Mesodermal cell (in vitro differentiated cells): Measurements from ENCODE around the gene LBX2.

ENCODE experiments used
- H3K27ac ChIP-seq: 2 replicates; pipeline ENCODE4 v1.7.0; 2013; ENCODE audit warnings: mild to moderate bottlenecking, low read depth, low read length, moderate library complexity; ENCODE audit not compliant: severe bottlenecking
- H3K36me3 ChIP-seq: 2 replicates; pipeline ENCODE4 v1.7.1; 2013; ENCODE audit warnings: mild to moderate bottlenecking, low read length, moderate library complexity; ENCODE audit not compliant: control insufficient read depth, insufficient read depth
- H3K4me1 ChIP-seq: one replicate; pipeline ENCODE4 v1.7.1; 2013; ENCODE audit warnings: mild to moderate bottlenecking, low read length; ENCODE audit not compliant: insufficient read depth, control insufficient read depth, poor library complexity, severe bottlenecking
- H3K4me3 ChIP-seq: 2 replicates; pipeline ENCODE4 v1.7.0; 2013; ENCODE audit warnings: low read length, control low read depth, mild to moderate bottlenecking; ENCODE audit not compliant: insufficient read depth, poor library complexity, severe bottlenecking; ENCODE audit errors: extremely low read depth
- H3K9me3 ChIP-seq: 2 replicates; pipeline ENCODE4 v1.7.1; 2013; ENCODE audit warnings: mild to moderate bottlenecking, low read length, moderate library complexity; ENCODE audit not compliant: control insufficient read depth
- WGBS, 2 experiments: methylation state at CpG; one replicate each; pipeline ENCODE4 v1.1.5; 2013; ENCODE audit warnings: missing lambda C conversion rate in 2 of 2; ENCODE audit not compliant: insufficient coverage in 2 of 2; 5-methylcytosine and 5-hydroxymethylcytosine counted together

The LBX2 gene

DNA sequence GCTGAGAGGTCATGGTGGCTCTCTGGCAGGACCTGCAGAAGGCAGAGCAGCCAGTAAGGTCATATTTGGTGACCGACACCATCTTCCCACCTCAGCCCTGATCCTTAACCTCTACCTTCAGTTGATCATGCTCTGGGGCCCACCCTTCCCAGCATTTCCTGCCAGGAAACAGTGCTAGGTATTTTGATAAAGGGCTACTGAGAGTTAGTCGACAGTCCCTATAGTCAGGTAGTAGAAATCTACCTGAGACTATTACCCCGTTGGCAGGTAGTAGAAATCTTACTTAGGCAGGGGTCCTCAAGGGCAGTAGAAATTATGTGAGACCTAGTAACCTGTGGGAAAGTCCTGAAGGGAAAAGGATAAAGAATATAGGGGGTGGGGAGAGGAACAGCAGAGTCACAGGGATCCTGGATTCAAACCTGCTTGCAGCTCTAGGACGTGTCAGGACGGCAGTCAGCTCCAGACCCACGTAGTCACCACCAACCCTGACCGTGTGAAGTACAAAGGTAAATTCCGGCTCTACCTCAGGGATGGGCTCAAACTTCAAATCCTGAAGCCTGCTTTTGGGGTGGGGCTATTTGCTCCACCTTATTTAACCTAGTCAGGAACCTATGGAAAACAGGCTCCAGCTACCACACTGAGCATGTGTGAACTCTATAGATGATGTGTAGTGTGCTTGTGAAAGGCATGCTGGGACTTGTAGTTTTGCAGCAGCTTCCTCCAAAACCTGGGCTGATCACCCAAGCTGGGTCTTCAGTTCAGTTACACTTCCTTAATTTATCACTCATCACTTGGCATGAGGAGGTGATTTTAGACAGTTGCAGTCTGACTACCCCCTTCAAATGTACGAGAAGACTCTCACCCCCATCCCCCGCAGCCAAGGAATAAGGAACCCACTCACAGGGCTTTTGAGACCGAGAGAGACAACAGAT lies 26.6 kb upstream of the LBX2 start, which contains the start of gene DQX1:
TSS of gene DQX1 (minus strand) at position 515 of the 932 bp plus-strand sequence. CDS start at position 13, 502 bp downstream.
- Histone ChIP-seq H3K4me1 (peaks cover 11% of the 10 kb centered on the region), H3K4me3 (no peak within 1 kb of the TSS), H3K27ac (no peak within 1 kb of the TSS), H3K36me3 (peaks cover 40% of the 10 kb centered on the region), H3K9me3 (no peaks in the 10 kb centered on the region)
- WGBS, 2 experiments, result 94 to 96% methylated on average over 8 to 9 of the region's 11 CpGs

DNA sequence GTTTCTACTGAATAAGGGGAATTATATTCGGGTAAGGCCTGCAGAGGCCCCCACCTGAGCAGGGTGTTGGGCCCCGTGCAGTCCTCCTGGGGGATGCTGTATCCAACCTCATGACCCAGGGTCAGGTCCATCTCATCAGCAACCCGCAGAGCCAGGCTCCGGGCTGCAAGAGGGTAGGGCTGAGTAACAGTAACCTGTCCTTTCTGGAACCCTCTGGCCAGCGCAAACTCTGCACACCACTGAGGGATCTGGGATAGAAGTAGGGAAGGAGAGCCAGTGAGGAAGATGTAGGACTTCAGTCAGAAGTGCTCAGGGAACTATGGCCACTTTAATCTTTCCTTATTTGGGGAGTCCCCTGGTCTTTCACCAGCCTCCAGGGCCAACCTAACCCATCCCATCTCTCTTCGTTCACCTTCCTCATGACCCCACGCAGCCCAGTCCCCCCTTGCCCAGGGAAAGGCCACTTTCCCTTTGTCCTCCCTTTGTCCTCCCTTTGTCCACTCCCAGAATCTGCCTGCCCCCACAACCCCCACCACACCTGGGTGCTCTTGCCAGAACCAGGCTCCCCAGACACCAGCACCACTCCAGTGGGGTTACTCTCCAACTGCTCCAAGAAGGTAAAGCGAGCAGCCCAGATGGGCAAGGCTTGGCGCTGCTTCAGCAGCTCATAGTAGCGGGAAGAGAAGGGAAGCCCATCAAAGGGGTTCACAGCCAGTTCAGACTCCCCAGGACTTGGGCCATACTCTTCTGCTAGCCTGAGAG lies 25.7 kb upstream of the LBX2 start:
- Histone ChIP-seq H3K4me3 (no peak overlapping the region), H3K36me3 (peaks cover 38% of the 10 kb centered on the region), H3K9me3 (no peaks in the 10 kb centered on the region), H3K27ac (no peak overlapping the region), H3K4me1 (peaks cover 8% of the 10 kb centered on the region)
- 92 to 97% methylated on average over 8 of the region's 10 CpGs for WGBS, 2 experiments

DNA sequence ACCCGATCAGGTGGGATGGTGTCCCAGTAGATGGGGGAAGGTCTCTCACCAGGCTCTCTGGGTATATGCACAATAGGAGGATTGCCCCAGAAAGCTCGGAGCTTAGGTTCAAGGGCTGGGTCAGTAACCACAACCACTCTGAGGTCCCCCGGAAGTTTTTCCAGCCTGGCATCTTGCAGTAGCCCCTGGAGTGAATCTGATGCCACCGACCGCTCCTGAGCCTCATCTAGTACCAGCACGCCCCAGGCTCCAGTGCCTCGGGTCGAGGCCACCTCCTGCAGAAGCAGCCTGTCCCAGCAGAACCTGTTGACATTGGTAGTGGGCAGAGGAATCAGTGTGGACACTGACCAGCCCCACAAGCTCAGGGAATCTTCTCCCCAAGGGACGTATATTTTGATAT lies 24.6 kb upstream of the LBX2 start:
- Histone ChIP-seq H3K36me3 (peaks cover 38% of the 10 kb centered on the region), H3K4me1 (peaks cover 8% of the 10 kb centered on the region), H3K4me3 (no peak overlapping the region), H3K27ac (no peak overlapping the region), H3K9me3 (no peaks in the 10 kb centered on the region)
- WGBS, 2 experiments, result 93 to 95% methylated on average over 9 of the region's 9 CpGs

DNA sequence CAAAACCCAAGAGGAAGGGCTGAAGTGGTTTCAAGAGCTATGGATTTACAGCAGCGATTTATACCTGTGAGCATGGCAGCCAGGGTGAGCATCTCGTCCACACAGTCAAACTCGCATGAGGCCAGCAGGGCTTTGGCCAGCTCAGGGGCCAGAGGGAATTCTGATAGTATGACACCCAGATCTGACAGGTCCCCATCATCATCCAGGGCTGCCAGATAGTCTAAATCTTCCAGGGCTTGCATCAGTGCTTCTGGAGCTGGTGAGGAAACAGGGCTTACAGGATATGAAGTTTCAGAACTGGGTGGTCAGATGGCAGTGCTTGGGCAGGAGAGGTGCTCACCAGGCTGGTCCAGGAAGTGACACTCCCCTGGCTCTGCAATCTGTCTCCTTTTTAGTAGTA lies 23.1 kb upstream of the LBX2 start:
- Histone ChIP-seq H3K27ac (no peak overlapping the region), H3K4me1 (no peaks in the 10 kb centered on the region), H3K9me3 (no peaks in the 10 kb centered on the region), H3K36me3 (peaks cover 26% of the 10 kb centered on the region), H3K4me3 (no peak overlapping the region)
- 69 to 88% methylated on average over 3 of the region's 3 CpGs for WGBS, 2 experiments

DNA sequence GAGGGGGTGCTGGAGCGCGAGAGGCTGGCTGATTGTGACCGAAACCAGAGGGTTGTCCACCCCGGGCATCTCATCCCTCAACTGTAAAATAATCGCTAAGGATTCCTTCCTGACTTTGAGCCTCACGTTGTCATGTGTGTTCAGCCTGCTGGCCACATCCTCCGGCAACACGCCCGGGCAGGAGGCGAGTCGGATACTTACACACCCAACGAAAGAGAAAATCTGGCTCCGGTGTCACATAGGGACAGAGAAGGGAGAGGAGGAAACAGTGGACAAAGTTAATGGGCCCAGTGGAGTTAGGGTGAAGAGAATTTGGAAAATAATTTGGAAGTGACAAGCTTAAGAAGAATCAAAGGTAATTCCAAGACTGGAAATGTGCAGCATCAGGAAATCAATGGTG lies 17.2 kb upstream of the LBX2 start:
- no peak overlapping the region for H3K27ac ChIP-seq
- WGBS, 2 experiments, result 87 to 91% methylated on average over 13 of the region's 13 CpGs

DNA sequence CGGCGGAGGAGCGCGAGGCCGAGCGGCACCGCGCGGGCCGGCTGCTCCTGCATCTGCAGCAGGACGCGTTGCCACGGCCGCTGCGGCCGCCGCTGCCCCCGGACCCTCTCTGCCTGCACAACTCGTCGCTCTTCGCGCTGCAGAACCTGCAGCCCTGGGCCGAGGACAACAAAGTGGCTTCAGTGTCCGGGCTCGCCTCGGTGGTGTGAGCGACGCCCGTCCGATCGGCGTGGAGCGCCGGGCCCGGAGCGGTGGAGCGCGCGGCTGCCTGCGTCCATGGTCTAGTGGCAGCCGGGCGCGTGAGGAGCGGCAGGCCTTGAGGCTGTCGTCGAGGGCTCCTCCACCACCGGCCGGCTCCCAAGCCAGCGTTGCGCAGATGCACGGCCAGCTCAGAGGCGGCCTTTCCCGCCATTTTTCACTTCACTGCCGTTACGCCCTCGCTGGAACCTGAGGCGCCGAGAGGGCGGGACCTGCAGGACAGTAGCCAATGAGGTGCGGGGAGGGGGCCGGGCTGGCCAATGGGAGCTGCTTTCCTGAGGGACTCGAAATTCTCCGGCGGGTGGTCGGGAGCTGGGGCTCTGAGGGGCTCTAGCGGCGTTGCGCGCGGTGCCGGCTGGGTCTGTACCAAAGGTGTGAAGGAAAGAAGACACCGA lies 16.7 kb upstream of the LBX2 start:
- 10 to 11% methylated on average over 59 to 66 of the region's 72 CpGs for WGBS, 2 experiments
- H3K9me3 ChIP-seq, result no peaks in the 10 kb centered on the region
- H3K4me1 ChIP-seq, result peaks cover 10% of the 10 kb centered on the region
- H3K4me3 ChIP-seq, result peak overlapping the region; percentile 12
- H3K27ac ChIP-seq, result no peak overlapping the region
- H3K36me3 ChIP-seq, result no peaks in the 10 kb centered on the region

More for the DNA sequence above, 17.2 kb upstream of the LBX2 start:
- Histone ChIP-seq H3K9me3 (no peaks in the 10 kb centered on the region), H3K36me3 (no peaks in the 10 kb centered on the region), H3K4me1 (peaks cover 10% of the 10 kb centered on the region), H3K4me3 (no peak overlapping the region)

DNA sequence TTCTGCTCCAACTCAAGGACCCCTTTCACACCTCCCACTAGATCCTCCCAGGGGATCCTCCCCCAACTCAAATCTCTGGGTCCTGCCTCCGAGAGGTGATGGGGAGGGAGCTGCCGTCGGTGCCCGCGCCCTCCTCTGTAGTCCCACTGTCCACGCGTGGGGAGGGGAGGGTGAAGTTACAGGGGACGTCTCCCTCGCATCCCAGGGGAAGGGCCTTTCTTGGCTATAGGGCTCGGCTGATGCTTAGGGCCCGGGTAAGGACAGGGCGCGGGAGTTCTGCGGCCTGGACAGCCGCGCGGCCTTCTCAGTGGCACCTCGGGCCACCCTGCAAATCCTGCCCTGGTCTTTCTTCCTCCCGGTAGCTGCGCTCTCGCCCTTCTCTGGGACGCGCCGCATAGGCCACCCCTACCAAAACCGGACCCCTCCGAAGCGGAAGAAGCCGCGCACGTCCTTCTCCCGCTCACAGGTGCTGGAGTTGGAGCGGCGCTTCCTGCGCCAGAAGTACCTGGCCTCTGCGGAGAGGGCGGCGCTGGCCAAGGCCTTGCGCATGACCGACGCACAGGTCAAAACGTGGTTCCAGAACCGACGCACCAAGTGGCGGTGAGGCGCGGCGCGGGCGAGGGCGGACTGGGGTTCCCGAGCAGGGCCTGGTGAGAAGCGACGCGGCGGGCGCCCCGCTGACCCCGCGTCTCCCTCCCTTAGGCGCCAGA lies 16.0 kb upstream of the LBX2 start:
- H3K4me1 ChIP-seq, result peaks cover 10% of the 10 kb centered on the region
- WGBS, 2 experiments, result 4 to 7% methylated on average over 44 to 52 of the region's 60 CpGs
- H3K4me3 ChIP-seq, result no peak overlapping the region
- no peaks in the 10 kb centered on the region for H3K36me3 ChIP-seq
- no peaks in the 10 kb centered on the region for H3K9me3 ChIP-seq
- no peak overlapping the region for H3K27ac ChIP-seq

DNA sequence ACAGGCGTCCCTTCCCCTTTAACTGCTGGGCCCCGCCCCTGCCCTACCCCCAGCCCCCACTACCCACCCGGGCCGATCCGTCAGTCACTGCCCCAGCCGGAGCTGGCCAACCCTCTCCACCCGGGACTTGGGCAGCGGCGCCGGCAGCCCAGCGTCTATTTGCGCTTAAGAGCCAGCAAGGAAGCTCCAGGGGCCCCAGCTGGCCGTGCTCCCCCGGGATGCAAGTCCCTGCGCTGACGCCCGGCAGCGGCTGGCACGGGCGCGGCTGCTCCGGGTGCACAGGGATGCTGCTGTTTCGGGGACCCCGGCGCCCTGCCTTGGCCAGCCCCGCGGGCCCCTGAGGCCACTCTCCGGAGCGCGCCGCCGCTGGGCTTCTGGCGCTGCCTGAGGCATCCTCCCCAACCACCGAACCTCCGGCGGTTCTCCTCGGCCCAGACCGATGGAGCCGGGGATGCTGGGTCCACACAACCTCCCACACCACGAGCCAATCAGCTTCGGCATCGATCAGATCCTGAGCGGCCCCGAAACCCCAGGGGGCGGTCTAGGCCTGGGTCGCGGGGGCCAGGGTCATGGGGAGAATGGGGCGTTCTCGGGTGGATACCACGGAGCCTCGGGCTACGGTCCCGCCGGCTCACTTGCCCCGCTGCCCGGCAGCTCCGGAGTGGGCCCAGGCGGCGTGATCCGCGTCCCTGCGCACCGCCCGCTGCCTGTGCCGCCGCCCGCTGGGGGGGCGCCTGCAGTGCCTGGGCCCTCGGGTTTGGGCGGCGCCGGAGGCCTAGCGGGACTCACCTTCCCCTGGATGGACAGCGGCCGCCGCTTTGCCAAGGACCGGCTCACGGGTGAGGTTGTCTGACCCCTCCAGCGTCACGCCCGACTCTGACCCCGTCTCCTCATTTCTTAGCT lies 15.2 kb upstream of the LBX2 start, which contains the start of gene TLX2:
TSS of gene TLX2 (plus strand) at position 83 of the 903 bp plus-strand sequence. CDS start at position 440, 357 bp downstream.
- Histone ChIP-seq H3K27ac (no peak within 1 kb of the TSS), H3K4me3 (peak within 1 kb of the TSS; percentile 22), H3K9me3 (no peaks in the 10 kb centered on the region), H3K36me3 (no peaks in the 10 kb centered on the region), H3K4me1 (peaks cover 10% of the 10 kb centered on the region)
- 2 to 3% methylated on average over 50 to 53 of the region's 82 CpGs for WGBS, 2 experiments

DNA sequence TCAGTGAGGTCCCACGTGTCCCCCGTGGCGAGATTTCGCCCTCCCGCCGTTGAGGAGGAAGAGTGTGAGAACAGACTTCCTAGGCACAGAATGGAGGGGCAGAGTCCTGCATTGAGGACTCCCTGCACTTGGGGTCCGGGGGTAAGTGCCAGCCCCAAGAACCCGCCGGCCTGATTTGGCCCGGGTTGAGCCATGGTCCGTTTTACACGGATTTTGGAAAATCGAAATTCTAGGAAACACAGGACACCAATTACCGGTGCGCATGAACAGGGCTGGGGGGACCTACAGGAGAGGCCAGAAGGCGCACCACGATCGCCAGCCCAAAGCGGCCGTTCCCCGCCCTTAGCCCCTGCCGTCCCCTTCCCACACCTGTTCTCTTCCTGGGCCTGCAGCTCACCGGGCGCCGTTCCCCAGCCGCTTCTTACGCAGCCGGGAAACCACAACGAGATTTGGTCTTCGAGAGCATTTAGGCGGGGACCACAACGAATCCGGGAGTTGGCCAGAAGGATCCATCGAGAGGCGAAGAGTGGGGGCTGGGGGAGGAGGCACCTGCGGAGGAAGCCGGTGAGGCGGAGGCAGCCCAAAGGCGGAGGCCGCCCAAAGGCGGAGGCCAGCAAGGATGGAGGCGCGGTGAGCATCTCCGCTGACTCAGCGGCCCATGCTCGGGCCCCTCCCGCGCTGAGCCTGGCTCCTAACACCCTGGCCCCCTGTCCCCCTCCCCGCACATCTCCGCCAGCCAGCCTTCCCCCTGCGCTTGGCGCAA lies 14.4 kb upstream of the LBX2 start:
- Histone ChIP-seq H3K36me3 (no peaks in the 10 kb centered on the region), H3K4me3 (peak overlapping the region; percentile 22), H3K9me3 (no peaks in the 10 kb centered on the region), H3K27ac (no peak overlapping the region), H3K4me1 (peaks cover 10% of the 10 kb centered on the region)
- WGBS, 2 experiments, result 2% methylated on average over 48 to 49 of the region's 52 CpGs
